HCT116 (cell line): ENCODE results near the gene PTPN22. TPM values are rescaled to one million over a fixed set of nuclear protein-coding genes. Genes with fewer than 3 reads are reported as not detected.

ENCODE experiments used
- ATAC-seq: fragments of 200-7000 bp; cut with Tn5 transposase; 2 replicates; pipeline ENCODE4 v1.9.1; 2020; ENCODE audit warnings: mild to moderate bottlenecking, moderate library complexity
- BruUV-seq: library from RNA; stranded (reverse); fragments of 400-500 nt; replicated peaks from 2 replicates; lab custom pipeline; 2021; lab: Mats Ljungman, UMichigan
- CTCF ChIA-PET: fragments of 300-600 bp; sonication (Branson Sonifier 250); formaldehyde crosslinking; loops from one replicate; lab custom pipeline; 2021; ENCODE audit warnings: antibody characterized with exemption; lab: Charles Lee
- POLR2A ChIA-PET: fragments of 300-600, 350-600 bp; sonication (Branson Sonifier 250); formaldehyde crosslinking; loops from one replicate; lab custom pipeline; 2021; ENCODE audit warnings: antibody characterized with exemption; lab: Charles Lee
- RAD21 ChIA-PET, 2 experiments: fragments of 300-600 bp; sonication (Branson Sonifier 250); formaldehyde crosslinking; loops; one replicate each; lab custom pipeline; 2023; ENCODE audit warnings: low total read pairs in 2 of 2; ENCODE audit not compliant: uncharacterized antibody in 2 of 2, unreplicated experiment in 2 of 2, low non-redundant PET in 1 of 2; lab: Charles Lee
- DNase-seq: peaks from one replicate; pipeline ENCODE4 v3.0.0-alpha.2; 2010; ENCODE audit warnings: low read depth, low spot score
- H2AFZ ChIP-seq: fragments of 200-600 bp; shearing (Covaris generic), sonication (generic); 2 replicates; pipeline ENCODE4 v1.6.1; 2017; ENCODE audit warnings: low read depth, mixed run types, mixed read lengths, antibody characterized with exemption, low read length; ENCODE audit not compliant: poor library complexity, severe bottlenecking
- H3K27ac ChIP-seq: 2 replicates; pipeline ENCODE4 v1.5.1; 2012; ENCODE audit warnings: low read depth, low read length
- H3K27me3 ChIP-seq: fragments of 200-600 bp; sonication (generic); 2 replicates; pipeline ENCODE4 v1.6.1; 2016; ENCODE audit warnings: mixed run types, low read length, mixed read lengths; ENCODE audit not compliant: insufficient read depth
- H3K36me3 ChIP-seq, 2 experiments: fragments of 200-500 bp in 1 of 2; fragments of 200-600 bp in 1 of 2; sonication (Bioruptor generic) in 1 of 2; sonication (generic) in 1 of 2; 2 replicates each; pipeline versions ENCODE4 v1.5.1 to v1.6.1; 2014 to 2016; ENCODE audit warnings: low read length in 2 of 2, inconsistent platforms in 1 of 2, mixed read lengths in 1 of 2, mixed run types in 1 of 2; ENCODE audit not compliant: insufficient read depth in 2 of 2, control insufficient read depth in 1 of 2
- H3K4me1 ChIP-seq, 2 experiments: fragments of 200-600 bp in 1 of 2; sonication (generic) in 1 of 2; 2 replicates each; pipeline versions ENCODE4 v1.5.1 to v1.6.1; 2012 to 2017; ENCODE audit warnings: low read length in 2 of 2, inconsistent platforms in 1 of 2, mild to moderate bottlenecking in 1 of 2, mixed read lengths in 1 of 2, mixed run types in 1 of 2, moderate library complexity in 1 of 2; ENCODE audit not compliant: insufficient read depth in 2 of 2, control insufficient read depth in 1 of 2
- H3K4me2 ChIP-seq: fragments of 200-600 bp; sonication (generic); 2 replicates; pipeline ENCODE4 v1.6.1; 2017; ENCODE audit warnings: mixed run types, low read length, mixed read lengths
- H3K4me3 ChIP-seq, 2 experiments: fragments of 200-600 bp in 1 of 2; sonication (generic) in 1 of 2; replicated peaks in 1 of 2; 2 replicates each; pipeline ENCODE4 v1.5.1; 2011 to 2016; ENCODE audit warnings: low read length in 2 of 2, control low read depth in 1 of 2, low read depth in 1 of 2, mild to moderate bottlenecking in 1 of 2, mixed read lengths in 1 of 2, mixed run types in 1 of 2
- H3K79me2 ChIP-seq: fragments of 200-600 bp; sonication (generic); 2 replicates; pipeline ENCODE4 v1.6.1; 2017; ENCODE audit warnings: mild to moderate bottlenecking, mixed run types, low read length, moderate library complexity, mixed read lengths; ENCODE audit not compliant: insufficient read depth
- H3K9ac ChIP-seq: fragments of 200-600 bp; sonication (generic); 2 replicates; pipeline ENCODE4 v1.6.1; 2016; ENCODE audit warnings: low read length, mixed read lengths
- H3K9me2 ChIP-seq: fragments of 200-600 bp; sonication (generic), shearing (Covaris generic); 2 replicates; pipeline ENCODE4 v1.6.1; 2017; ENCODE audit warnings: mixed run types, mild to moderate bottlenecking, moderate library complexity; ENCODE audit not compliant: insufficient read depth
- H3K9me3 ChIP-seq, 2 experiments: fragments of 200-500 bp in 1 of 2; fragments of 200-600 bp in 1 of 2; sonication (Bioruptor generic) in 1 of 2; sonication (generic) in 1 of 2; 2 replicates each; pipeline ENCODE4 v1.6.1; 2014 to 2017; ENCODE audit warnings: low read length in 2 of 2, mixed read lengths in 2 of 2, inconsistent platforms in 1 of 2, low read depth in 1 of 2, mild to moderate bottlenecking in 1 of 2, mixed run types in 1 of 2, moderate library complexity in 1 of 2; ENCODE audit not compliant: control insufficient read depth in 1 of 2, insufficient read depth in 1 of 2
- H4K20me1 ChIP-seq: fragments of 200-600 bp; sonication (generic), shearing (Covaris generic); 2 replicates; pipeline ENCODE4 v1.6.1; 2017; ENCODE audit warnings: mixed run types, mild to moderate bottlenecking, moderate library complexity; ENCODE audit not compliant: insufficient read depth
- CBX3 ChIP-seq: IDR thresholded peaks from 2 replicates; pipeline ENCODE4 v1.6.1; 2012; ENCODE audit warnings: low read depth
- CEBPB ChIP-seq: IDR thresholded peaks from 2 replicates; pipeline ENCODE4 v1.6.1; 2012; ENCODE audit warnings: low read depth
- CTCF ChIP-seq, 3 experiments: fragments of 200-600 bp in 1 of 3; sonication (generic) in 1 of 3; IDR thresholded peaks in 2 of 3; conservative IDR thresholded peaks in 1 of 3; 2 replicates each; pipeline ENCODE4 v1.5.1; 2012 to 2017; ENCODE audit warnings: low read depth in 2 of 3, low read length in 2 of 3, antibody characterized with exemption in 1 of 3, borderline replicate concordance in 1 of 3, control low read depth in 1 of 3, mild to moderate bottlenecking in 1 of 3, mixed read lengths in 1 of 3, mixed run types in 1 of 3, moderate library complexity in 1 of 3; ENCODE audit not compliant: insufficient read depth in 1 of 3
- EGR1 ChIP-seq: IDR thresholded peaks from 2 replicates; pipeline ENCODE4 v1.6.1; 2012; ENCODE audit warnings: low read depth
- ELF1 ChIP-seq: IDR thresholded peaks from 2 replicates; pipeline ENCODE4 v1.6.1; 2012; ENCODE audit warnings: low read depth, borderline replicate concordance
- EZH2phosphoT487 ChIP-seq: fragments of 200-600 bp; IDR thresholded peaks from 2 replicates; pipeline ENCODE4 v1.6.1; 2018; ENCODE audit warnings: antibody characterized with exemption, borderline replicate concordance
- FOSL1 ChIP-seq: IDR thresholded peaks from 2 replicates; pipeline ENCODE4 v1.6.1; 2012; ENCODE audit warnings: low read depth
- JUND ChIP-seq: IDR thresholded peaks from 2 replicates; pipeline ENCODE4 v1.6.1; 2012
- MAX ChIP-seq: IDR thresholded peaks from 2 replicates; pipeline ENCODE4 v1.6.1; 2012
- POLR2A ChIP-seq: IDR thresholded peaks from 2 replicates; pipeline ENCODE4 v1.7.0; 2011; ENCODE audit warnings: borderline replicate concordance; ENCODE audit not compliant: insufficient read depth, insufficient read length; ENCODE audit errors: extremely low read depth
- POLR2AphosphoS5 ChIP-seq: IDR thresholded peaks from 2 replicates; pipeline ENCODE4 v1.6.1; 2011; ENCODE audit warnings: mild to moderate bottlenecking, low read depth, low read length, moderate library complexity
- SIN3A ChIP-seq: IDR thresholded peaks from 2 replicates; pipeline ENCODE4 v1.6.1; 2012; ENCODE audit warnings: low read depth
- SP1 ChIP-seq: IDR thresholded peaks from 2 replicates; pipeline ENCODE4 v1.6.1; 2012; ENCODE audit warnings: low read depth
- SRF ChIP-seq: IDR thresholded peaks from 2 replicates; pipeline ENCODE4 v1.6.1; 2012; ENCODE audit warnings: low read depth
- TCF7L2 ChIP-seq: IDR thresholded peaks from 2 replicates; pipeline ENCODE4 v1.7.0; 2011; ENCODE audit warnings: borderline replicate concordance, inconsistent platforms; ENCODE audit not compliant: insufficient read depth, insufficient read length; ENCODE audit errors: extremely low read depth
- ZBTB33 ChIP-seq: IDR thresholded peaks from 2 replicates; pipeline ENCODE4 v1.6.1; 2011; ENCODE audit warnings: mild to moderate bottlenecking, low read length, moderate library complexity; ENCODE audit not compliant: insufficient replicate concordance; ENCODE audit errors: extremely low read depth
- ZFX ChIP-seq: fragments of 450-650 bp; IDR thresholded peaks from 2 replicates; pipeline ENCODE4 v1.6.1; 2017
- ZNF274 ChIP-seq: fragments of 200-500 bp; sonication (Bioruptor generic); IDR thresholded peaks from 2 replicates; pipeline ENCODE4 v1.6.1; 2014; ENCODE audit warnings: mild to moderate bottlenecking, low read depth, low read length, inconsistent platforms
- intact Hi-C: fragments of 100-400 bp; cut with micrococcal nuclease; formaldehyde crosslinking; loops from 2 replicates; pipeline ENCODE4 v1.10.0; 2022
- total RNA-seq: library from RNA; stranded (reverse); gene quantifications from one replicate; pipeline ENCODE4 v1.2.1, GENCODE V29; 2021; ENCODE audit not compliant: unreplicated experiment

PTPN22 gene
- total RNA-seq, 1 experiment from 2014 or later = 0.17 TPM

GRCh38 chr1:113886417-113887401 lies 15.2 kb upstream of the PTPN22 start:
- DNase-seq (no peak), ATAC-seq (peak; percentile 50; the same call in 1 of the 2 replicates)
- RAD21 ChIA-PET = interaction anchor here in 1 of 2 experiments (0.6 kb wide), 1 partner anchor 33 kb away, joined by 3 read pairs; no protein-coding TSS in a partner anchor
- intact Hi-C loops = no loop called here
- Histone ChIP-seq H3K4me2 (peak overlapping the region; percentile 59), H3K4me3 (peak overlapping the region in 1 of 2 experiments; percentile 23; a peak in 2 of 4 replicates), H4K20me1 (no peaks in the 10 kb centered on the region), H3K9ac (no peak overlapping the region), H3K27ac (peak overlapping the region; percentile 25), H3K79me2 (no peaks in the 10 kb centered on the region), H3K9me2 (no peaks in the 10 kb centered on the region), H3K36me3 (no peaks in the 10 kb centered on the region), H3K9me3 (no peaks in the 10 kb centered on the region), H3K4me1 (peaks cover 34 to 43% of the 10 kb centered on the region in 2 experiments), H3K27me3 (no peaks in the 10 kb centered on the region), H2AFZ (peak overlapping the region; percentile 55)
- POLR2A ChIA-PET = no interaction called here
- CTCF ChIA-PET = interaction anchor here (0.8 kb wide), 1 partner anchor 12 kb away, joined by 3 read pairs; no protein-coding TSS in a partner anchor
- BruUV-seq = no TSS peak
- TF ChIP-seq POLR2A (no peak), SIN3A (no peak), ZFX (no peak), ZBTB33 (no peak), EGR1 (no peak), EZH2phosphoT487 (no peak), SRF (no peak), JUND (no peak), SP1 (no peak), ELF1 (no peak), MAX (no peak), FOSL1 (no peak), ZNF274 (no peak), CEBPB (no peak), TCF7L2 (no peak), CBX3 (no peak), POLR2AphosphoS5 (no peak), CTCF (IDR thresholded peaks at IDR 0.05 in 2 of 3, conservative IDR thresholded peaks at IDR 0.05 in 1 of 3; ENCODE audit: borderline replicate concordance in 1 of 3, insufficient read depth in 1 of 3, low read depth in 2 of 3, low read length in 2 of 3) (no peak)
